Middle frontal gyrus (tissue), 1 donor: Measurements from ENCODE around the gene UBTD1.

ENCODE experiments used
- DNase-seq: peaks from one replicate; pipeline ENCODE4 v3.0.0-alpha.2; 2015; ENCODE audit warnings: low spot score; ENCODE audit errors: extremely low spot score

The UBTD1 gene

DNA sequence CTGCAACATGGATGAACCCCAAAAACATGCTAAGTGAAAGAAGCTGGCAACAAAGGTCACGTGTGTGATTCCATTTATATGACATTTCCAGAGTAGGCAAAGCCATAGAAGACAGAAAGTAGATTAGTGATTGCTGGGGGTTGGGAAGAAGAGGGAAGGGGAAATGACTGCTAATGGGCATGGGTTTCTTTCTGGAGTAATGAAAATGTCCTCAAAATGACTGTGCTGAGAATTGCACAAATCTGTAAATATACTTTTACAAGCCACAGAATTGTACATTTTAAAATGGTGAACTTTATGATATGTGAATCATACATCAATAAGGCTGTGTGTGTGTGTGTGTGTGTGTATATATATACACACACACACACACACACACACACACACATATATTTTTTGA is 16.3 kb upstream of the UBTD1 start:
- DNase-seq = no peak

GRCh38 chr10:97483506-97483905 is 15.2 kb upstream of the UBTD1 start:
- no peak for DNase-seq

DNA sequence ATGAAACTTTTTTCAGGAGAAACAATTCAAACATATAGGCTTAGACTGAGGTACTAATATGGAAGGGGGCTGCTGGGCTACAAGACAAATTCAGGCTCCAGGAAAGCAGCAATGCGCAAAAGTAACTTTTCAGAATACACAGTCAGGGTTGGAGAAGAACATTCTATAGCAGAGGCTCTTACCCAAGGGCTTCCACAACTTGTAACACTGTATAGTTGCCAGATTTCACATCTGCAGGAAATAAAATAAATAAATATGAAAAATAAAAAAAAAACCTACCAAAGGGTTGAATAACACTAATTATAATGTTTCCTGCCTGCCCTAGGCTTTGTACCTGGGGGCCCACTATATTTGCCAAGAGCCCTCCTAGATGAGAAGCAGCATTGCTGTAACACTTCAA is 14.8 kb upstream of the UBTD1 start:
- no peak for DNase-seq

DNA sequence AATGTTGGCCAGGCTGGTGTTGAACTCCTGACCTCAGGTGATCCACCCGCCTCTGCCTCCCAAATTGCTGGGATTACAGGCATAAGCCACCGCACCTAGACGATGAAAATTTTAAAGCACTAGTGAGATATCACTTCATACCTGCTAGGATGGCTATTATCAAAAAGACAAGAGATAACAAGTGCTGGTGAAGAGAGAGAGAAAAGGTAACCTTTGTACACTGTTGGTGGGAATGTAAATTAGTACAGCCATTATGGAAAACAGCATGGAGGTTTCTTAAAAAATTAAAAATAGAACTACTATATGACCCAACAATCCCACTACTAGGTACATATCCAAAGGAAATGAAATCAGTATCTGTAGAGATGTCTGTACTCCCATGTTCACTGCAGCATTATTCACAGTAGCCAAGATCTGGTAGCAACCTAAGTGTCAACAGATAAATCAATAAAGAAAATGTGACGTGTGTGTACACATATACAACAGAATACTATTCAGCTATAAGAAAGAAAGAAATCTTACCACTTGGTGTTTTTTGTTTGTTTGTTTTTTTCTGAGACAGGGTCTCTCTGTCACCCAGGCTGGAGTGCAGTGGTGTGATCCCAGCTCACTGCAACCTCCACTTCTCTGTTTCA is 13.0 kb upstream of the UBTD1 start:
- no peak for DNase-seq

GRCh38 chr10:97490592-97490991 is 8.1 kb upstream of the UBTD1 start:
- no peak for DNase-seq

GRCh38 chr10:97494151-97494550 is 4.6 kb upstream of the UBTD1 start:
- DNase-seq = peak; percentile 26

DNA sequence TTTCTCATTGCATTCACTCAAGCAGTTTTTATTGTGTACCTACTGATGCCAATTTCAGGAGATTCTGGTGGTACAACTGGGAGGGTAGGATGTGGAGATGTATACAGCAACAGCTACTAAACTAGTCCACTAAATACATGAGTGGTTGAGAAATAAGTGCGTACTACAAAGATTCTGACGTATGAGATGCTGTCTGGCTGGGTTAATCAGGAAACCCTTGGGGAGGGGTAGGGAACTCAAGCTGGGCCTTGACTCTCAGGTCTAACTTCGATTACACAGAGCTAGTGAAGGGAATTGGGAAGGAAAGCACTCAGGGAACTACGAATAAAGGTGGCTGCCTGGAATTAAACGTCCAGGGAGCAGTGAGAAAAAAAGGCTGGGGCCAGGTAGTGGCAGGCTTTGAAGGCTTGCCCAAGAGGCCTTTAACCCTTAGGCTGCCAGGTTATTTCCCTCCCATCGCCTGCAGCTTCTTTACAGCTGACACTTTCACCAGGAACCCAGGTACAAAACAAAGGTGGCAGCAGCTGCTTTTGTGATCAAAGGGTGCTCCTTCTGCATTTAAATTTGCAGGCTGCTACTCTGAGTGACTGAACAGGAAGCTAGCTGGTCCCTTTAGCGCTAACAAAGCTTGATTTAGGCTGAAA is 3.7 kb upstream of the UBTD1 start:
- no peak for DNase-seq

- peak; percentile 72 for DNase-seq
Measured at GRCh38 chr10:97497572-97498075, 1.1 kb upstream of the UBTD1 start.

DNA sequence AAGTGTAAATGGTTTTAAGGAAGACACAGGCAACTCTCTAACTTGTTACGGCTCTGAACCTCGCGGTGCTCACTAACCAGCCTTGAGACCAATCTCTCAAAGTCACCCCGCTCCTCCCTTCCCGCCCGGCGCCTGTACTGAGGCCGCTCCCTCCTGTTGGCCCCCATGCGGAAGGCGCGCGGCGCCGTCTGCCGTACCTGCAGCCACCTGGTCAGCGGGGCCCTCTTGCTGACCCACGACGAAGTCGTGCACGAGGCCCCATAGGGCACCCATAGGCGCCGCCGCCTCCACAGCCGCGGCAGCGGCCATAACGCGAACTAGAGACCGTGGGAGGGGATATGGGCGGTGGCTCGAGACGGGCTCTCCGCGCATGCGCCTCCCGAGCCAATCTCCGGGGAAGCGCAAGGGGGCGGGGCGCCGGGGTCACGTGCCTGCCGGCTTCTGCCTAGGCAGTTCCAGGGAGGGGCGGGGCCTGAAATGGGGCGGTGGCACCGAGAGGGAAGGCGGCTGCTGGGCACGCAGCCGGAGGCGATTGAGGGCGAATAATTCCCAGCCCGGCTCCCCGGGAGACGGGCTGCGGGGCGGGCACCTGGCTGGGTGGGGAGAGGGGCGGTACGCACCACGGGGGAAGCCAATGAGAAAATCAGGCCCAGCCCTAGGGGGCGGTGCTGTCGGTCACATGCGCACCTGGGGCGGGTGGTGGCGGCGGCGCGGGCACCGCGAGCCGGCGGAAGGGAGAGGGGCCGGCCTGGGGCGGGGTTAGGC is 466 bp upstream of the UBTD1 start, which contains the start of gene MMS19:
MMS19 (minus strand) TSS at position 347 of the 765 bp plus-strand sequence; CDS start at position 309, 38 bp downstream.
- DNase-seq = peak; percentile 93

GRCh38 chr10:97499561-97500296 is 1.0 kb downstream of the UBTD1 start:
- no peak for DNase-seq

- no peak for DNase-seq
Measured at GRCh38 chr10:97500297-97500575, 1.5 kb downstream of the UBTD1 start.

DNA sequence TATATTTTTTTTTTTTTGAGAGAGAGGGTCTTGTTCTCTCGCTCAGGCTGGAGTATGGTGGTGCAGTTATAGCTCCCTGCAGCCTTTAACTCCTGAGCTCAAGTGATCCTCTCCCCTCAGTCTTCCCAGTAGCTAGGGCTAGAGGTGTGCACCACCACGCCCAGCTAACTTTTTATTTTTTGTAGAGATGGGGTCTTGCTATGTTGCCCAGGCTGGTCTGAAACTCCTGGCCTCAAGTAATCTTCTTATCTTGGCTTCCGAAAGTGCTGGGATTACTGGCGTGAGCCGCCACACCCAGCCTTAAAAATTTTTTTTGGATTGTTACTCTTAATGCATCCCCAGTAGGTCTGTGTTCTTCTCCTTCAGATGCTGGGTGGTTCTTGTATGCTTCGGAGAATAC is 4.2 kb downstream of the UBTD1 start:
- DNase-seq = no peak

- no peak for DNase-seq
Measured at GRCh38 chr10:97503406-97503805, 4.7 kb downstream of the UBTD1 start.

- no peak for DNase-seq
Measured at GRCh38 chr10:97505152-97505551, 6.4 kb downstream of the UBTD1 start.

DNA sequence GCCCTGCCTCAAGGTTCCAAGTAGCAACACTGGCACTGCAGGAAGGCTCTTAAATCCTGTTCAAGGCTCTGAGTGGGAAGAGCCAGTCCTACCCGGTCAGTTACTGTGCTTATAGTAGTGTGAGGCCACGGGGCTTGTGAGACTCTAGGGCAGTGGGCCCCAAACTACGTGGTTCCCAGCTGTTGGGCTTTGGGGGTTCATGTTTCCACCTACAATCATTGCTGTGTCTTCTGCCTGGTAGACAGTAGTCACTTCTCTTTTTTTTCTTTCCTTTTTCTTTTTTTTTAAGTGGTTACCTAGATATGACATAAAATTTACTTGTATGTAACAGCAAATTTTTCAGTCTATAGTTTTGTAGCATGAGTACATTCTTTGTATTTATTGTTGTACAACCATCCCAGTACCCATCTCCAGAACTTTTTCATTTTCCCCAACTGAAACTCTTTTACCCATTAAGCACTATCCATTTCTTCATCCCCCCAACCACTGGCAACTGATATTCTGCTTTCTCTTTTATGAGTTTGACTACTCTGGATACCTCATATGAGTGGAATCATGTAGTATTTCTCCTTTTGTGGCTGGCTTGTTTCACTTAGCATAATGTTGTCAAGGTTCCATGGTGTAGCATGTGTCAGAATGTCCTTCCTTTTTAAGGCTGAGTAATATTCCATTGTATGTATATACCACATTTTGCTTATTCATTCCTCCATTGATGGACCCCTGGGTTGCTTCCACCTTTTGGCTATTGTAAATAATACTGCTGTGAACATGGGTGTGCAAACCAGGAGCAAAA is 7.7 kb downstream of the UBTD1 start:
- DNase-seq = no peak

GRCh38 chr10:97508342-97508741 is 9.6 kb downstream of the UBTD1 start:
- no peak for DNase-seq

DNA sequence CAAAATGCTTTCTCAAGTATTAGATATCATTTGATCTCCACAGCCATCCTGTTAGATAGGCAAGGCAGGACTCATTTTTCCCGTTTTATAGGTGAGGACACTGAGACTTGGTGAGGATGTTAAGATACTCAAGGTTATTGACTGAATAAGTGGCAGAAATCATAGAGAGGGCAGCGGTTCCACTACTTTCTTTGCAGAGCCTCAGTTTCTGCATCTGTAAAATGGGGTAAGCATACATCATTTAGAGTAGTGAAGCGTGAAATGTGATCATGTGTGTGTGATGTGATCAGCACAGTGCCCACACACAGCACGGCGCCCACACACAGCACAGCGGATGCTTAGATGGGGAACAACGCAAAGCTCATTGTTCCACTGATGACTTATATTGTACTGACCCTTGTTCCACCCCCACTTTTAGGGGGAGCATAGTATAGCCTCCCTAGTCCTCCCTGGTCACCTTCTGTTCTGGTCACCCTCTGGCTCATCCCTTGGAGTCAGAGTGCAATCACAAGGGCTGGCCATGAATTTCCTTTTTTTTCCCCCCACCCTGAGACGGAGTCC is 10.5 kb downstream of the UBTD1 start:
- no peak for DNase-seq

GRCh38 chr10:97510686-97511085 is 12.0 kb downstream of the UBTD1 start:
- no peak for DNase-seq

GRCh38 chr10:97511711-97512440 is 13.2 kb downstream of the UBTD1 start:
- no peak for DNase-seq

GRCh38 chr10:97512993-97513392 is 14.3 kb downstream of the UBTD1 start:
- DNase-seq = no peak
